A549 (cell line): ENCODE results near the gene PTPN5. TPM values are rescaled to one million over a fixed set of nuclear protein-coding genes. Genes with fewer than 3 reads are reported as not detected.

Experiments used
- ATAC-seq, 2 experiments: fragments of 200-7000 bp in 1 of 2; fragments of >200 bp in 1 of 2; cut with Nextera tagmentation in 1 of 2; cut with Tn5 transposase in 1 of 2; 3 replicates each; pipeline versions ENCODE4 v1.8.0 to v1.9.1; 2018 to 2020; ENCODE audit warnings: mild to moderate bottlenecking in 1 of 2, moderate library complexity in 1 of 2
- CTCF ChIA-PET: fragments of 300-600 bp; sonication (Branson Sonifier 250); formaldehyde crosslinking; extraction: SDS; loops from one replicate; lab custom pipeline; 2021; ENCODE audit warnings: antibody characterized with exemption, inconsistent platforms; lab: Yijun Ruan, JAX
- POLR2A ChIA-PET: fragments of 350-600 bp; formaldehyde crosslinking; extraction: SDS; loops from one replicate; lab custom pipeline; 2021; ENCODE audit warnings: antibody characterized with exemption, inconsistent platforms; lab: Yijun Ruan, JAX
- DNase-seq, 2 experiments: peaks; one replicate each; pipeline versions ENCODE4 v3.0.0 to v3.0.0-alpha.2; 2011 to 2016; ENCODE audit warnings: low read depth in 1 of 2, low spot score in 1 of 2
- FAIRE-seq: peaks from 2 replicates; lab custom pipeline; 2011; peaks lifted over from hg19 to GRCh38; lab: Jason Lieb, UNC
- H3K27ac ChIP-seq, 2 experiments: fragments of >200 bp; sonication (Bioruptor Twin); formaldehyde crosslinking; 3 replicates each; pipeline ENCODE4 v1.5.1; 2016 to 2017
- H3K4me1 ChIP-seq: fragments of >200 bp; sonication (Bioruptor Twin); formaldehyde crosslinking; 3 replicates; pipeline ENCODE4 v1.6.1; 2016
- H3K4me2 ChIP-seq: fragments of >200 bp; sonication (Bioruptor Twin); formaldehyde crosslinking; 3 replicates; pipeline ENCODE4 v1.6.1; 2016
- H3K4me3 ChIP-seq: fragments of >200 bp; sonication (Bioruptor Twin); formaldehyde crosslinking; 3 replicates; pipeline ENCODE4 v1.5.1; 2016
- H3K9me3 ChIP-seq: fragments of >200 bp; sonication (Bioruptor Twin); formaldehyde crosslinking; 3 replicates; pipeline ENCODE4 v1.6.1; 2016
- EHMT2 ChIP-seq: fragments of 200-600 bp; sonication (generic); IDR thresholded peaks from 2 replicates; pipeline ENCODE4 v1.6.1; 2016; ENCODE audit warnings: antibody characterized with exemption, low read depth, mild to moderate bottlenecking, moderate library complexity
- EP300 ChIP-seq, 2 experiments: fragments of >200 bp; sonication (Bioruptor Twin); formaldehyde crosslinking; IDR thresholded peaks; 2 replicates in 1 of 2; 3 replicates in 1 of 2; pipeline ENCODE4 v1.6.1; 2016 to 2017
- FOSB ChIP-seq: fragments of 250-450 bp; sonication (Bioruptor Pico); IDR thresholded peaks from 2 replicates; pipeline ENCODE4 v1.5.0; 2020; ENCODE audit warnings: mild to moderate bottlenecking, moderate library complexity
- FOXS1 ChIP-seq: fragments of 250-450 bp; sonication (Bioruptor Pico); IDR thresholded peaks from 2 replicates; pipeline ENCODE4 v1.5.0; 2020; ENCODE audit warnings: mild to moderate bottlenecking, moderate library complexity
- GATA3 ChIP-seq: IDR thresholded peaks from 2 replicates; pipeline ENCODE4 v1.6.1; 2012; ENCODE audit warnings: borderline replicate concordance
- HDAC2 ChIP-seq: fragments of 200-600 bp; sonication (generic); IDR thresholded peaks from 2 replicates; pipeline ENCODE4 v1.6.1; 2016
- HEYL ChIP-seq: fragments of 250-450 bp; sonication (Bioruptor Pico); IDR thresholded peaks from 2 replicates; pipeline ENCODE4 v1.8.0; 2021; ENCODE audit warnings: mild to moderate bottlenecking, moderate library complexity
- HOXA7 ChIP-seq: fragments of 250-450 bp; sonication (Bioruptor Pico); IDR thresholded peaks from 2 replicates; pipeline ENCODE4 v1.5.0; 2020; ENCODE audit warnings: mild to moderate bottlenecking, moderate library complexity
- HOXB13 ChIP-seq: fragments of 250-450 bp; sonication (Bioruptor Pico); IDR thresholded peaks from 2 replicates; pipeline ENCODE4 v1.5.0; 2020; ENCODE audit warnings: low read depth, mild to moderate bottlenecking, moderate library complexity
- MAFK ChIP-seq: fragments of 450-650 bp; IDR thresholded peaks from 2 replicates; pipeline ENCODE4 v1.6.1; 2014; ENCODE audit not compliant: partially characterized antibody
- MAZ ChIP-seq: fragments of 150-350 bp; IDR thresholded peaks from 2 replicates; pipeline ENCODE4 v1.6.1; 2014; ENCODE audit warnings: antibody characterized with exemption, low read depth, low read length, borderline replicate concordance
- NPAS2 ChIP-seq: fragments of 250-450 bp; sonication (Bioruptor Pico); IDR thresholded peaks from 2 replicates; pipeline ENCODE4 v1.8.0; 2022; ENCODE audit warnings: mild to moderate bottlenecking, moderate library complexity, borderline replicate concordance
- NR3C1 ChIP-seq: fragments of >200 bp; sonication (Bioruptor Twin); formaldehyde crosslinking; IDR thresholded peaks from 3 replicates; pipeline ENCODE4 v1.6.1; 2017
- PHF8 ChIP-seq: fragments of 200-600 bp; sonication (generic); IDR thresholded peaks from 2 replicates; pipeline ENCODE4 v1.6.1; 2016; ENCODE audit warnings: low read depth, mild to moderate bottlenecking, antibody characterized with exemption, moderate library complexity, borderline replicate concordance
- POLR2A ChIP-seq: IDR thresholded peaks from 2 replicates; pipeline ENCODE4 v1.6.1; 2012; ENCODE audit warnings: mild to moderate bottlenecking, low read length
- RAD21 ChIP-seq, 2 experiments: fragments of >200 bp in 1 of 2; sonication (Bioruptor Twin) in 1 of 2; formaldehyde crosslinking in 1 of 2; IDR thresholded peaks in 1 of 2; conservative IDR thresholded peaks in 1 of 2; 2 replicates in 1 of 2; 3 replicates in 1 of 2; pipeline ENCODE4 v1.6.1; 2012 to 2018; ENCODE audit warnings: inconsistent platforms in 1 of 2
- RFX5 ChIP-seq: fragments of 450-650 bp; IDR thresholded peaks from 2 replicates; pipeline ENCODE4 v1.7.1; 2014; ENCODE audit warnings: antibody characterized with exemption, mild to moderate bottlenecking, moderate library complexity
- SREBF2 ChIP-seq: fragments of 450-650 bp; IDR thresholded peaks from 2 replicates; pipeline ENCODE4 v1.6.1; 2014; ENCODE audit warnings: mild to moderate bottlenecking, moderate library complexity
- ZC3H11A ChIP-seq: fragments of 450-650 bp; IDR thresholded peaks from 2 replicates; pipeline ENCODE4 v1.6.1; 2014; ENCODE audit warnings: antibody characterized with exemption, mild to moderate bottlenecking
- ZFP36 ChIP-seq: fragments of 450-650 bp; IDR thresholded peaks from 2 replicates; pipeline ENCODE4 v1.6.1; 2014; ENCODE audit warnings: borderline replicate concordance; ENCODE audit not compliant: partially characterized antibody
- ZNF302 ChIP-seq: fragments of 250-450 bp; sonication (Bioruptor Pico); IDR thresholded peaks from 2 replicates; pipeline ENCODE4 v1.9.0; 2021; ENCODE audit warnings: inconsistent platforms, mild to moderate bottlenecking, moderate library complexity
- ZSCAN20 ChIP-seq: fragments of 250-450 bp; sonication (Bioruptor Pico); IDR thresholded peaks from 2 replicates; pipeline ENCODE4 v1.8.0; 2022; ENCODE audit warnings: mild to moderate bottlenecking, moderate library complexity
- WGBS: methylation state at CpG from one replicate; pipeline ENCODE4 v1.1.6; 2017; ENCODE audit errors: missing lambda C conversion rate; 5-methylcytosine and 5-hydroxymethylcytosine counted together
- polyA plus RNA-seq, 4 experiments: library from polyadenylated mRNA; depleted of rRNA in 3 of 4; stranded (reverse); fragments of >200 nt; fragmentation: RNase III in 1 of 4; extraction: RNeasy Plus Mini Kit Qiagen cat#74134 plus additional on column Dnase treatment in 1 of 4; gene quantifications; 2 replicates in 3 of 4; 3 replicates in 1 of 4; pipeline ENCODE4 v1.2.3, GENCODE V29; 2011 to 2017
- TF ChIP-seq, protein P1 (sequence below): IDR thresholded peaks from 2 replicates; pipeline ENCODE4 v1.6.1; 2012; ENCODE audit warnings: low read depth, borderline replicate concordance
- TF ChIP-seq, protein P2 (sequence below): IDR thresholded peaks from 2 replicates; pipeline ENCODE4 v1.6.1; 2012
- TF ChIP-seq, protein P3 (sequence below): fragments of >200 bp; sonication (Bioruptor Twin); formaldehyde crosslinking; IDR thresholded peaks from 3 replicates; pipeline ENCODE4 v1.5.1; 2016
- TF ChIP-seq, protein P4 (sequence below): fragments of 150-350 bp; IDR thresholded peaks from 2 replicates; pipeline ENCODE4 v1.6.1; 2014; ENCODE audit warnings: low read depth, mild to moderate bottlenecking, low read length
- TF ChIP-seq, protein P5 (sequence below): fragments of >200 bp; sonication (Bioruptor Twin); formaldehyde crosslinking; IDR thresholded peaks from 2 replicates; pipeline ENCODE4 v1.6.1; 2016

Gene PTPN5
- polyA plus RNA-seq, 2 of the 4 experiments (the other 2 are of a cell fraction): 0.04 TPM; not detected in 1

DNA sequence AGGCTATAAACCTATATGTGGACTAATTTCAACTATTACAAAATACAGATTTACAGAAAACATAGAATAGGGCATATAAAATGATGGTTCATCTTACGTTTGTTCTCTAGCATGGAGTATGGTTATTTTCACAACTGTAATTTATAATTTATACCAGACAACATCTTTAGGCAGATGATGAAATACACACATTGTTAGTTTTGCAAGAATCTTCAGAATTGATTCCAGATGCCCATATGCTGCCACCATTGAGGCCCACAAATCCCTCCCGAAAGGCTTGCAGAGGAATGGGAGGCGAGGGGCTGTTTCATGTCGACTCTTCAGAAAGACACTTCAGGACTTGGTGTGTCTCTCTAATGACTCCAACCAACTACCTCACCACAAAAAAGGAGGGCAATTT lies 6.2 kb downstream of the PTPN5 start:
- ChIA-PET CTCF (interaction anchor here (3.3 to 7.3 kb wide), 2 partner anchors 9 to 16 kb away, joined by 15 to 34 read pairs; no protein-coding TSS in a partner anchor), POLR2A (no interaction called here)
- Histone ChIP-seq H3K4me2 (no peak overlapping the region), H3K4me1 (no peaks in the 10 kb centered on the region), H3K4me3 (no peak overlapping the region), H3K9me3 (no peaks in the 10 kb centered on the region), H3K27ac (no peak overlapping the region)
- FAIRE-seq: no peak
- ATAC-seq: no peak
- 83% methylated on average over 4 of the region's 4 CpGs for WGBS
- DNase-seq: no peak
- TF ChIP-seq NPAS2 (CRISPR knock-in tag): no peak
- TF ChIP-seq ZSCAN20: no peak
- TF ChIP-seq, protein P1, sequence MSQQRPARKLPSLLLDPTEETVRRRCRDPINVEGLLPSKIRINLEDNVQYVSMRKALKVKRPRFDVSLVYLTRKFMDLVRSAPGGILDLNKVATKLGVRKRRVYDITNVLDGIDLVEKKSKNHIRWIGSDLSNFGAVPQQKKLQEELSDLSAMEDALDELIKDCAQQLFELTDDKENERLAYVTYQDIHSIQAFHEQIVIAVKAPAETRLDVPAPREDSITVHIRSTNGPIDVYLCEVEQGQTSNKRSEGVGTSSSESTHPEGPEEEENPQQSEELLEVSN: no peak
- no peak for TF ChIP-seq HOXA7
- no peak for TF ChIP-seq HEYL (CRISPR knock-in tag)
- no peak for TF ChIP-seq ZC3H11A
- TF ChIP-seq, protein P2, sequence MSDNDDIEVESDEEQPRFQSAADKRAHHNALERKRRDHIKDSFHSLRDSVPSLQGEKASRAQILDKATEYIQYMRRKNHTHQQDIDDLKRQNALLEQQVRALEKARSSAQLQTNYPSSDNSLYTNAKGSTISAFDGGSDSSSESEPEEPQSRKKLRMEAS: no peak
- TF ChIP-seq EP300 (IDR thresholded peaks at IDR 0.05): no peak
- TF ChIP-seq ZFP36: no peak
- TF ChIP-seq GATA3: no peak
- no peak for TF ChIP-seq RFX5

DNA sequence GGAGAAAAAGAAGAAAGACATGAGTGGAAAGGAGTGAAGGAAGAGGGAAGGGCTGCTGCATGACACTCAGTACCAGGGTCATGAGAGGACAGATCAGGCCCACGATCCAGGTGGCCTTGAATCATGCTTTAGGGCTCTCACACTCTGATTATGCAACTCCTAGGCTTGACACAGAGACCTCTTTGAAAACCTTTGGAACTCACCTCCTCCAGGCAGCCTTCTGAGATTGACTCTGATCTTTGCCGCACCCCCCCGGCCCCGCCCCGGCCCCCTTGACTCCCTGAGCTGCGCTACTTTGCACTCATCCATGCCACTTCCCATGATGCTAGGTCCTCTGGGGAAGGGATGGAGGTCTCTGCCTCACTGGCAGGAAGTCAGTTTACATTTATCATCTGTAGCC lies 10.7 kb downstream of the PTPN5 start:
- no peak for FAIRE-seq

DNA sequence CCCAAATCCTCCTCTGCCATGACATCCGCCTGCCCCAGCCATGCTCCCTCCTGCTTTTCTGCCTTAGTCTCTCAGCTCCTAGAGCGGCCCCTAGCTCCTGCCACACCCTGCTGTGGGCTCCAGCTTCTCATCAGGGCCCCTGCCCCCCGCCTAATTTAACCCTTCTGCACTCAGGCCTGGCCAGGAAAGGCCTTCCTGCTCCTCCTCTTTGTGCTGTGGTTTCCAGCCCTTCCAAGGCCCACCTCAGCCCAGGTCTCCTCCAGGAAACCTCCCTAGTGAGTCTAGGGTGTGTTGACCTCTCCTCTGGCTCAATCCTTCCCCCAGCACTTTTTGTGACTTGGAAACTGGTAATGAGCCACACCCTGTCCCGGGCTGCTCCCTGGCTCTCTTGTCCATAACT lies 11.3 kb downstream of the PTPN5 start:
- CTCF ChIA-PET: interaction anchor here (0.9 to 11.5 kb wide), 5 partner anchors 7 to 48 kb away, joined by 3 to 182 read pairs (median 4); no protein-coding TSS in a partner anchor
- no peak for FAIRE-seq
- ATAC-seq: no peak
- no peak for TF ChIP-seq HOXB13 (CRISPR knock-in tag)
- TF ChIP-seq, protein P3, sequence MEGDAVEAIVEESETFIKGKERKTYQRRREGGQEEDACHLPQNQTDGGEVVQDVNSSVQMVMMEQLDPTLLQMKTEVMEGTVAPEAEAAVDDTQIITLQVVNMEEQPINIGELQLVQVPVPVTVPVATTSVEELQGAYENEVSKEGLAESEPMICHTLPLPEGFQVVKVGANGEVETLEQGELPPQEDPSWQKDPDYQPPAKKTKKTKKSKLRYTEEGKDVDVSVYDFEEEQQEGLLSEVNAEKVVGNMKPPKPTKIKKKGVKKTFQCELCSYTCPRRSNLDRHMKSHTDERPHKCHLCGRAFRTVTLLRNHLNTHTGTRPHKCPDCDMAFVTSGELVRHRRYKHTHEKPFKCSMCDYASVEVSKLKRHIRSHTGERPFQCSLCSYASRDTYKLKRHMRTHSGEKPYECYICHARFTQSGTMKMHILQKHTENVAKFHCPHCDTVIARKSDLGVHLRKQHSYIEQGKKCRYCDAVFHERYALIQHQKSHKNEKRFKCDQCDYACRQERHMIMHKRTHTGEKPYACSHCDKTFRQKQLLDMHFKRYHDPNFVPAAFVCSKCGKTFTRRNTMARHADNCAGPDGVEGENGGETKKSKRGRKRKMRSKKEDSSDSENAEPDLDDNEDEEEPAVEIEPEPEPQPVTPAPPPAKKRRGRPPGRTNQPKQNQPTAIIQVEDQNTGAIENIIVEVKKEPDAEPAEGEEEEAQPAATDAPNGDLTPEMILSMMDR: no peak
- no peak for TF ChIP-seq NR3C1
- TF ChIP-seq HOXA7: no peak
- TF ChIP-seq PHF8: no peak
- TF ChIP-seq HEYL (CRISPR knock-in tag): no peak
- no peak for TF ChIP-seq RAD21 (conservative IDR thresholded peaks at IDR 0.05 in 1 of 2, IDR thresholded peaks at IDR 0.05 in 1 of 2)
- TF ChIP-seq, protein P4, sequence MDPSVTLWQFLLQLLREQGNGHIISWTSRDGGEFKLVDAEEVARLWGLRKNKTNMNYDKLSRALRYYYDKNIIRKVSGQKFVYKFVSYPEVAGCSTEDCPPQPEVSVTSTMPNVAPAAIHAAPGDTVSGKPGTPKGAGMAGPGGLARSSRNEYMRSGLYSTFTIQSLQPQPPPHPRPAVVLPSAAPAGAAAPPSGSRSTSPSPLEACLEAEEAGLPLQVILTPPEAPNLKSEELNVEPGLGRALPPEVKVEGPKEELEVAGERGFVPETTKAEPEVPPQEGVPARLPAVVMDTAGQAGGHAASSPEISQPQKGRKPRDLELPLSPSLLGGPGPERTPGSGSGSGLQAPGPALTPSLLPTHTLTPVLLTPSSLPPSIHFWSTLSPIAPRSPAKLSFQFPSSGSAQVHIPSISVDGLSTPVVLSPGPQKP: no peak
- TF ChIP-seq, protein P5, sequence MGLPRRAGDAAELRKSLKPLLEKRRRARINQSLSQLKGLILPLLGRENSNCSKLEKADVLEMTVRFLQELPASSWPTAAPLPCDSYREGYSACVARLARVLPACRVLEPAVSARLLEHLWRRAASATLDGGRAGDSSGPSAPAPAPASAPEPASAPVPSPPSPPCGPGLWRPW: no peak
- no peak for TF ChIP-seq EHMT2
- no peak for TF ChIP-seq SREBF2
- no peak for TF ChIP-seq FOXS1
- TF ChIP-seq FOSB (CRISPR knock-in tag): no peak
- TF ChIP-seq NPAS2 (CRISPR knock-in tag): no peak
- TF ChIP-seq ZNF302 (CRISPR knock-in tag): no peak
- no peak for TF ChIP-seq POLR2A
- no peak for TF ChIP-seq MAFK
- TF ChIP-seq, all 56 proteins: peak for 0
- POLR2A ChIA-PET: no interaction called here
- no peak for DNase-seq
- WGBS: 58% methylated on average over 4 of the region's 4 CpGs
- Histone ChIP-seq H3K4me1 (no peaks in the 10 kb centered on the region), H3K9me3 (no peaks in the 10 kb centered on the region), H3K4me3 (no peak overlapping the region), H3K4me2 (no peak overlapping the region), H3K27ac (no peak overlapping the region)

More for the DNA sequence above, 10.7 kb downstream of the PTPN5 start:
- ATAC-seq (no peak), DNase-seq (no peak)
- H3K4me2 ChIP-seq: no peak overlapping the region
- H3K4me1 ChIP-seq: no peaks in the 10 kb centered on the region
- H3K4me3 ChIP-seq: no peak overlapping the region
- WGBS: 61% methylated on average over 3 of the region's 6 CpGs
- CTCF ChIA-PET: interaction anchor here (0.9 to 11.5 kb wide), 5 partner anchors 7 to 48 kb away, joined by 3 to 182 read pairs (median 4); no protein-coding TSS in a partner anchor
- no peaks in the 10 kb centered on the region for H3K9me3 ChIP-seq
- no peak overlapping the region for H3K27ac ChIP-seq
- POLR2A ChIA-PET: no interaction called here
- TF ChIP-seq MAZ: no peak
- TF ChIP-seq ZFP36: peak; percentile 49
- no peak for TF ChIP-seq ZNF302 (CRISPR knock-in tag)
- no peak for TF ChIP-seq HDAC2
